Measurements from ENCODE around the gene APELA.

- no peak for TF ChIP-seq POLR2A (IDR thresholded peaks at IDR 0.05)
- TF ChIP-seq, protein P1, sequence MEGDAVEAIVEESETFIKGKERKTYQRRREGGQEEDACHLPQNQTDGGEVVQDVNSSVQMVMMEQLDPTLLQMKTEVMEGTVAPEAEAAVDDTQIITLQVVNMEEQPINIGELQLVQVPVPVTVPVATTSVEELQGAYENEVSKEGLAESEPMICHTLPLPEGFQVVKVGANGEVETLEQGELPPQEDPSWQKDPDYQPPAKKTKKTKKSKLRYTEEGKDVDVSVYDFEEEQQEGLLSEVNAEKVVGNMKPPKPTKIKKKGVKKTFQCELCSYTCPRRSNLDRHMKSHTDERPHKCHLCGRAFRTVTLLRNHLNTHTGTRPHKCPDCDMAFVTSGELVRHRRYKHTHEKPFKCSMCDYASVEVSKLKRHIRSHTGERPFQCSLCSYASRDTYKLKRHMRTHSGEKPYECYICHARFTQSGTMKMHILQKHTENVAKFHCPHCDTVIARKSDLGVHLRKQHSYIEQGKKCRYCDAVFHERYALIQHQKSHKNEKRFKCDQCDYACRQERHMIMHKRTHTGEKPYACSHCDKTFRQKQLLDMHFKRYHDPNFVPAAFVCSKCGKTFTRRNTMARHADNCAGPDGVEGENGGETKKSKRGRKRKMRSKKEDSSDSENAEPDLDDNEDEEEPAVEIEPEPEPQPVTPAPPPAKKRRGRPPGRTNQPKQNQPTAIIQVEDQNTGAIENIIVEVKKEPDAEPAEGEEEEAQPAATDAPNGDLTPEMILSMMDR (IDR thresholded peaks at IDR 0.05): no peak
Measured at GRCh38 chr4:164902608-164903007, 25.6 kb downstream of the APELA start.

Data from testis (tissue), 2 donors.